Effector memory CD4-positive, alpha-beta T cell (primary cell): ENCODE measurements around the gene GPC6.

Source experiments
- DNase-seq, 3 donors: peaks; one replicate each; pipeline ENCODE4 v3.0.0-alpha.2; 2020
- H3K27ac ChIP-seq: 2 replicates; pipeline ENCODE4 v1.7.0; 2013; ENCODE audit warnings: mild to moderate bottlenecking, low read length, moderate library complexity; ENCODE audit not compliant: insufficient read depth, poor library complexity, severe bottlenecking
- H3K27me3 ChIP-seq: replicated peaks from 2 replicates; pipeline ENCODE4 v1.7.0; 2013; ENCODE audit warnings: mild to moderate bottlenecking, low read length; ENCODE audit not compliant: insufficient read depth, control insufficient read depth, poor library complexity, severe bottlenecking
- H3K36me3 ChIP-seq: 2 replicates; pipeline ENCODE4 v1.7.0; 2013; ENCODE audit warnings: mild to moderate bottlenecking, low read length, moderate library complexity; ENCODE audit not compliant: control insufficient read depth, insufficient read depth
- H3K4me1 ChIP-seq: 2 replicates; pipeline ENCODE4 v1.7.0; 2013; ENCODE audit warnings: low read length, mild to moderate bottlenecking; ENCODE audit not compliant: control insufficient read depth, insufficient read depth, poor library complexity, severe bottlenecking
- H3K4me3 ChIP-seq: 2 replicates; pipeline ENCODE4 v1.7.0; 2013; ENCODE audit warnings: low read length, low read depth, mild to moderate bottlenecking; ENCODE audit not compliant: insufficient read depth, poor library complexity, severe bottlenecking
- H3K9me3 ChIP-seq: 2 replicates; pipeline ENCODE4 v1.7.0; 2013; ENCODE audit warnings: mild to moderate bottlenecking, low read length, moderate library complexity; ENCODE audit not compliant: control insufficient read depth

The GPC6 gene

GRCh38 chr13:94079876-94080275, 853.3 kb downstream of the GPC6 start:
- Histone ChIP-seq H3K4me3 (no peak overlapping the region), H3K27me3 (no peaks in the 10 kb centered on the region), H3K27ac (no peak overlapping the region), H3K36me3 (no peaks in the 10 kb centered on the region), H3K4me1 (no peaks in the 10 kb centered on the region), H3K9me3 (no peaks in the 10 kb centered on the region)
- DNase-seq, result no peak

- DNase-seq, result no peak
- no peak overlapping the region for H3K27ac ChIP-seq
- H3K36me3 ChIP-seq, result no peaks in the 10 kb centered on the region
- no peak overlapping the region for H3K4me3 ChIP-seq
- H3K4me1 ChIP-seq, result no peaks in the 10 kb centered on the region
- H3K27me3 ChIP-seq, result no peaks in the 10 kb centered on the region
- H3K9me3 ChIP-seq, result no peaks in the 10 kb centered on the region
Observed at GRCh38 chr13:94080527-94080926, 853.9 kb downstream of the GPC6 start.

GRCh38 chr13:94087100-94087499, 860.5 kb downstream of the GPC6 start:
- Histone ChIP-seq H3K27ac (no peak overlapping the region), H3K9me3 (no peaks in the 10 kb centered on the region), H3K4me1 (no peaks in the 10 kb centered on the region), H3K4me3 (no peak overlapping the region), H3K27me3 (no peaks in the 10 kb centered on the region), H3K36me3 (no peaks in the 10 kb centered on the region)
- no peak for DNase-seq

- Histone ChIP-seq H3K27ac (no peak overlapping the region), H3K4me1 (no peaks in the 10 kb centered on the region), H3K9me3 (no peaks in the 10 kb centered on the region), H3K4me3 (no peak overlapping the region), H3K27me3 (no peaks in the 10 kb centered on the region), H3K36me3 (no peaks in the 10 kb centered on the region)
- no peak for DNase-seq
Observed at GRCh38 chr13:94088742-94089141, 862.1 kb downstream of the GPC6 start.

GRCh38 chr13:94090773-94091480, 864.3 kb downstream of the GPC6 start:
- Histone ChIP-seq H3K9me3 (no peaks in the 10 kb centered on the region), H3K36me3 (no peaks in the 10 kb centered on the region), H3K4me3 (no peak overlapping the region), H3K27me3 (no peaks in the 10 kb centered on the region), H3K4me1 (no peaks in the 10 kb centered on the region), H3K27ac (no peak overlapping the region)
- DNase-seq, result no peak

- H3K36me3 ChIP-seq, result no peaks in the 10 kb centered on the region
Observed at GRCh38 chr13:94093652-94094315, 867.2 kb downstream of the GPC6 start.

GRCh38 chr13:94109715-94110374, 883.2 kb downstream of the GPC6 start:
- Histone ChIP-seq H3K4me3 (no peak overlapping the region), H3K27ac (no peak overlapping the region), H3K27me3 (no peaks in the 10 kb centered on the region), H3K36me3 (no peaks in the 10 kb centered on the region), H3K9me3 (no peaks in the 10 kb centered on the region), H3K4me1 (no peaks in the 10 kb centered on the region)
- DNase-seq, result no peak

More at GRCh38 chr13:94093652-94094315, 867.2 kb downstream of the GPC6 start:
- no peaks in the 10 kb centered on the region for H3K4me1 ChIP-seq
- no peak overlapping the region for H3K4me3 ChIP-seq
- no peaks in the 10 kb centered on the region for H3K9me3 ChIP-seq
- no peak overlapping the region for H3K27ac ChIP-seq
- DNase-seq, result no peak
- H3K27me3 ChIP-seq, result no peaks in the 10 kb centered on the region

- no peak overlapping the region for H3K4me3 ChIP-seq
- H3K36me3 ChIP-seq, result no peaks in the 10 kb centered on the region
- H3K27ac ChIP-seq, result no peak overlapping the region
- H3K27me3 ChIP-seq, result no peaks in the 10 kb centered on the region
- no peaks in the 10 kb centered on the region for H3K9me3 ChIP-seq
- no peaks in the 10 kb centered on the region for H3K4me1 ChIP-seq
- DNase-seq, result no peak
Observed at GRCh38 chr13:94112227-94112626, 885.6 kb downstream of the GPC6 start.

- Histone ChIP-seq H3K9me3 (no peaks in the 10 kb centered on the region), H3K4me3 (no peak overlapping the region), H3K27me3 (no peaks in the 10 kb centered on the region), H3K4me1 (no peaks in the 10 kb centered on the region), H3K27ac (no peak overlapping the region), H3K36me3 (no peaks in the 10 kb centered on the region)
- no peak for DNase-seq
Observed at GRCh38 chr13:94112731-94113130, 886.1 kb downstream of the GPC6 start.

- H3K9me3 ChIP-seq, result no peaks in the 10 kb centered on the region
- no peaks in the 10 kb centered on the region for H3K27me3 ChIP-seq
- no peaks in the 10 kb centered on the region for H3K4me1 ChIP-seq
- DNase-seq, result no peak
- H3K27ac ChIP-seq, result no peak overlapping the region
- no peak overlapping the region for H3K4me3 ChIP-seq
- no peaks in the 10 kb centered on the region for H3K36me3 ChIP-seq
Observed at GRCh38 chr13:94113245-94113644, 886.6 kb downstream of the GPC6 start.
